ENCODE data around the gene ZBTB20. TPM values are rescaled to one million over a fixed set of nuclear protein-coding genes. Genes with fewer than 3 reads are reported as not detected.

ZBTB20 gene
- total RNA-seq, 2 donors from 2014 or later: 111 to 189 TPM

GRCh38 chr3:114551770-114552526, 595.1 kb downstream of the ZBTB20 start:
- DNase-seq (ENCODE audit: low spot score): no peak

DNA sequence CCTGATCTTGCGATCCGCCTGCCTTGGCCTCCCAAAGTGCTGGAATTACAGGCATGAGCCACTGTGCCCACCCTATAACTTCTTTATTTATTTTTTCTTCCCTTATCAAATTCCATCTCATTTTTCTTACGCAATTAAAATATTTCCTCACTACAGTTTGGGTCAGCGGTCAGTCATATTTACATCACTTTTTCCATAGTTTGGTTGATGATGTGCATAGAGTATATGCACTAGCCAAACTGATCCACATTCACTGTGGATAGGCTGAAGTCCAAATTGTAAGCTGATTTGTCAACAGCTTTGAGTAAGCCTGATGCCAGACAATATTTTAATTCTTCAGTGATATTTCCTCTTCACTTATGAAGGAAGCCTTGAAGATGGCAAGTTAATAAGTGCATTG, 596.9 kb downstream of the ZBTB20 start:
- no peak overlapping the region for H3K27ac ChIP-seq
- DNase-seq (ENCODE audit: low spot score): no peak
- no peaks in the 10 kb centered on the region for H3K27me3 ChIP-seq (replicated peaks; ENCODE audit: insufficient read depth)
- no peaks in the 10 kb centered on the region for H3K36me3 ChIP-seq
- no peak overlapping the region for H3K4me3 ChIP-seq
- no peaks in the 10 kb centered on the region for H3K9me3 ChIP-seq
- WGBS: 92% methylated on average over 4 of the region's 4 CpGs
- intact Hi-C loops (cut with DNase I): no loop called here
- no peaks in the 10 kb centered on the region for H3K4me1 ChIP-seq (replicated peaks)
- TF ChIP-seq POLR2AphosphoS5 (IDR thresholded peaks at IDR 0.05): no peak

More at GRCh38 chr3:114551770-114552526, 595.1 kb downstream of the ZBTB20 start:
- Histone ChIP-seq H3K27me3 (replicated peaks; ENCODE audit: insufficient read depth) (no peaks in the 10 kb centered on the region), H3K36me3 (no peaks in the 10 kb centered on the region), H3K4me1 (replicated peaks) (no peaks in the 10 kb centered on the region), H3K9me3 (no peaks in the 10 kb centered on the region), H3K27ac (no peak overlapping the region), H3K4me3 (no peak overlapping the region)
- TF ChIP-seq POLR2AphosphoS5 (IDR thresholded peaks at IDR 0.05) (no peak), POLR2A (IDR thresholded peaks at IDR 0.05) (no peak)
- TF ChIP-seq, protein P1, sequence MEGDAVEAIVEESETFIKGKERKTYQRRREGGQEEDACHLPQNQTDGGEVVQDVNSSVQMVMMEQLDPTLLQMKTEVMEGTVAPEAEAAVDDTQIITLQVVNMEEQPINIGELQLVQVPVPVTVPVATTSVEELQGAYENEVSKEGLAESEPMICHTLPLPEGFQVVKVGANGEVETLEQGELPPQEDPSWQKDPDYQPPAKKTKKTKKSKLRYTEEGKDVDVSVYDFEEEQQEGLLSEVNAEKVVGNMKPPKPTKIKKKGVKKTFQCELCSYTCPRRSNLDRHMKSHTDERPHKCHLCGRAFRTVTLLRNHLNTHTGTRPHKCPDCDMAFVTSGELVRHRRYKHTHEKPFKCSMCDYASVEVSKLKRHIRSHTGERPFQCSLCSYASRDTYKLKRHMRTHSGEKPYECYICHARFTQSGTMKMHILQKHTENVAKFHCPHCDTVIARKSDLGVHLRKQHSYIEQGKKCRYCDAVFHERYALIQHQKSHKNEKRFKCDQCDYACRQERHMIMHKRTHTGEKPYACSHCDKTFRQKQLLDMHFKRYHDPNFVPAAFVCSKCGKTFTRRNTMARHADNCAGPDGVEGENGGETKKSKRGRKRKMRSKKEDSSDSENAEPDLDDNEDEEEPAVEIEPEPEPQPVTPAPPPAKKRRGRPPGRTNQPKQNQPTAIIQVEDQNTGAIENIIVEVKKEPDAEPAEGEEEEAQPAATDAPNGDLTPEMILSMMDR (IDR thresholded peaks at IDR 0.05): no peak
- intact Hi-C loops (cut with DNase I): no loop called here
- WGBS: 86% methylated on average over 4 of the region's 4 CpGs

GRCh38 chr3:114545193-114545592, 601.9 kb downstream of the ZBTB20 start:
- WGBS: 93% methylated on average over 1 of the region's 1 CpG
- intact Hi-C loops (cut with DNase I): no loop called here
- no peak overlapping the region for H3K4me3 ChIP-seq

DNA sequence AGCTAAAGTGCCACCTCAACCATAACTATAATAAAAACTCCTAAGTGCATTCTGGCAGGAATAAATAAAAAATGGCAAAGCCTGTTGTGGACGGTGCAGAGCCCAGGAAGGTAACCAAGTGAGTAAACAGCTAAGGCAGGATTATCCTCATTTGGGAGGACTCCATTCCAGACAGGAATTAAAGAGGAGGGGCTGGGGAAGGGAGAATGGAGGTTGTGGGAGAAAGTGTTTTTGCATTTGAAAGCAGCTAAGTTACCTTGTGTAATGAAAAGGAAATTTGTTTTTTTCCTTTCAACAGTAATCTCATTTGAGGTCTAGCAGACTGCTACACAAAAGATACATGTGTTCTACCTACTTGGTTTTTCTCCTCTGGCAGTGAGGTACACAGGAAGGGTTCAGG, 604.7 kb downstream of the ZBTB20 start:
- WGBS: 13% methylated on average over 1 of the region's 1 CpG
- H3K27me3 ChIP-seq (replicated peaks; ENCODE audit: insufficient read depth): no peaks in the 10 kb centered on the region
- no peak overlapping the region for H3K27ac ChIP-seq
- no peaks in the 10 kb centered on the region for H3K4me1 ChIP-seq (replicated peaks)
- H3K4me3 ChIP-seq: no peak overlapping the region
- no peaks in the 10 kb centered on the region for H3K36me3 ChIP-seq
- intact Hi-C loops (cut with DNase I): no loop called here
- no peaks in the 10 kb centered on the region for H3K9me3 ChIP-seq
- TF ChIP-seq POLR2AphosphoS5 (IDR thresholded peaks at IDR 0.05) (no peak), POLR2A (IDR thresholded peaks at IDR 0.05) (no peak)
- TF ChIP-seq, protein P1 (IDR thresholded peaks at IDR 0.05): no peak
- no peak for DNase-seq (ENCODE audit: low spot score)

More at GRCh38 chr3:114545193-114545592, 601.9 kb downstream of the ZBTB20 start:
- H3K27ac ChIP-seq: no peak overlapping the region
- H3K36me3 ChIP-seq: no peaks in the 10 kb centered on the region
- no peak for DNase-seq (ENCODE audit: low spot score)
- H3K27me3 ChIP-seq (replicated peaks; ENCODE audit: insufficient read depth): no peaks in the 10 kb centered on the region
- H3K4me1 ChIP-seq (replicated peaks): no peaks in the 10 kb centered on the region
- no peaks in the 10 kb centered on the region for H3K9me3 ChIP-seq
- TF ChIP-seq, protein P1 (IDR thresholded peaks at IDR 0.05): no peak
- TF ChIP-seq POLR2A (IDR thresholded peaks at IDR 0.05): no peak
- no peak for TF ChIP-seq POLR2AphosphoS5 (IDR thresholded peaks at IDR 0.05)

DNA sequence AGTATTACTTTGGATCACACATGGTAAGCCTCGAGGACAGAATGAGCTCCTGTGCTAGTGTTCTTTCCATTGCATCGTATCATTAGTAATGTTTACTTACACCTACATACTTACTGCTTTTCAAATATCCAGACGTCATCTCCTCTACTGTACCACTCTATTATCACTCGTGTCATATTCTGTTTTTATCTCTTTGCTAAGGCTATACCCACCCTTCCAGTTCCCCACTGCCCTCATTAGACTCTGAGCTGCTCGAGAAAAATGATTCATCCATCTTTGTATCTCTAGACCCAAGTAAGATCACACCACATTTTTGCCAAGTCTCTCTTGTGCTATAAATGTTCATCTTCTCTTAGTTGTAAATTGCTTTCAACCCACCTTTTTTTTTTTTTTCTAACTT, 607.6 kb downstream of the ZBTB20 start:
- Histone ChIP-seq H3K36me3 (no peaks in the 10 kb centered on the region), H3K27ac (no peak overlapping the region), H3K27me3 (replicated peaks; ENCODE audit: insufficient read depth) (no peaks in the 10 kb centered on the region), H3K9me3 (no peaks in the 10 kb centered on the region), H3K4me3 (no peak overlapping the region), H3K4me1 (replicated peaks) (no peaks in the 10 kb centered on the region)
- no peak for DNase-seq (ENCODE audit: low spot score)
- TF ChIP-seq, protein P1 (IDR thresholded peaks at IDR 0.05): no peak
- TF ChIP-seq POLR2AphosphoS5 (IDR thresholded peaks at IDR 0.05) (no peak), POLR2A (IDR thresholded peaks at IDR 0.05) (no peak)
- intact Hi-C loops (cut with DNase I): no loop called here
- WGBS: 53% methylated on average over 5 of the region's 5 CpGs
